GM21515 (cell line): ENCODE data around the gene TENM4.

Experiments
- ATAC-seq: cut with Tn5 transposase; IDR thresholded peaks from one replicate; pipeline ENCODE4 v1.9.1; 2021; ENCODE audit not compliant: unreplicated experiment

Gene TENM4

GRCh38 chr11:78735711-78736110 lies 705.1 kb downstream of the TENM4 start:
- ATAC-seq, result no peak

- ATAC-seq, result no peak
Measured at GRCh38 chr11:78733031-78733430, 707.8 kb downstream of the TENM4 start.

- ATAC-seq, result no peak
Measured at GRCh38 chr11:78732246-78732645, 708.6 kb downstream of the TENM4 start.

GRCh38 chr11:78731027-78731426 lies 709.8 kb downstream of the TENM4 start:
- ATAC-seq, result no peak

- ATAC-seq, result no peak
Measured at GRCh38 chr11:78730267-78730824, 710.5 kb downstream of the TENM4 start.

GRCh38 chr11:78727816-78728215 lies 713.0 kb downstream of the TENM4 start:
- ATAC-seq, result no peak

- ATAC-seq, result no peak
Measured at GRCh38 chr11:78725200-78725599, 715.6 kb downstream of the TENM4 start.

GRCh38 chr11:78722786-78723185 lies 718.0 kb downstream of the TENM4 start:
- no peak for ATAC-seq

- ATAC-seq, result no peak
Measured at GRCh38 chr11:78720281-78720989, 720.4 kb downstream of the TENM4 start.

GRCh38 chr11:78717041-78717440 lies 723.8 kb downstream of the TENM4 start:
- ATAC-seq, result no peak

GRCh38 chr11:78715639-78716311 lies 725.1 kb downstream of the TENM4 start:
- peak; percentile 67 for ATAC-seq

GRCh38 chr11:78714539-78714938 lies 726.3 kb downstream of the TENM4 start:
- no peak for ATAC-seq

- ATAC-seq, result no peak
Measured at GRCh38 chr11:78711735-78712134, 729.1 kb downstream of the TENM4 start.

- no peak for ATAC-seq
Measured at GRCh38 chr11:78710417-78710816, 730.4 kb downstream of the TENM4 start.

- ATAC-seq, result no peak
Measured at GRCh38 chr11:78708388-78708787, 732.4 kb downstream of the TENM4 start.

GRCh38 chr11:78706551-78706950 lies 734.3 kb downstream of the TENM4 start:
- no peak for ATAC-seq

- no peak for ATAC-seq
Measured at GRCh38 chr11:78704811-78705210, 736.0 kb downstream of the TENM4 start.

GRCh38 chr11:78699609-78700135 lies 741.2 kb downstream of the TENM4 start:
- no peak for ATAC-seq

- no peak for ATAC-seq
Measured at GRCh38 chr11:78698612-78699011, 742.2 kb downstream of the TENM4 start.

GRCh38 chr11:78696177-78696576 lies 744.7 kb downstream of the TENM4 start:
- no peak for ATAC-seq

GRCh38 chr11:78694152-78694551 lies 746.7 kb downstream of the TENM4 start:
- no peak for ATAC-seq

- ATAC-seq, result no peak
Measured at GRCh38 chr11:78691215-78691614, 749.6 kb downstream of the TENM4 start.
